Neural crest cell (in vitro differentiated cells): Measurements from ENCODE around the gene PCBP3. TPM values are rescaled to one million over a fixed set of nuclear protein-coding genes. Genes with fewer than 3 reads are reported as not detected.

Experiments
- DNase-seq: peaks from one replicate; pipeline ENCODE4 v3.0.0; 2021; ENCODE audit warnings: low read depth, mixed read lengths, low spot score
- H3K27ac Mint-ChIP-seq: one replicate; pipeline ENCODE4 v1.8.0; 2021; ENCODE audit warnings: mild to moderate bottlenecking, mixed read lengths; ENCODE audit not compliant: unreplicated experiment
- H3K27me3 Mint-ChIP-seq: 2 replicates; pipeline ENCODE4 v1.8.0; 2021; ENCODE audit warnings: low read depth, mild to moderate bottlenecking, mixed read lengths
- H3K36me3 Mint-ChIP-seq: 2 replicates; pipeline ENCODE4 v1.8.0; 2021; ENCODE audit warnings: low read depth, mild to moderate bottlenecking, mixed read lengths
- H3K4me1 Mint-ChIP-seq: 2 replicates; pipeline ENCODE4 v1.8.0; 2021; ENCODE audit warnings: mixed read lengths
- H3K4me3 Mint-ChIP-seq: one replicate; pipeline ENCODE4 v1.8.0; 2021; ENCODE audit warnings: mild to moderate bottlenecking, mixed read lengths
- H3K9me3 Mint-ChIP-seq: 2 replicates; pipeline ENCODE4 v1.8.0; 2021; ENCODE audit warnings: mixed read lengths
- total RNA-seq: library from RNA; stranded (reverse); gene quantifications from 2 replicates; pipeline ENCODE4 v1.2.1, GENCODE V29; 2021
- TF ChIP-seq, protein P1 (sequence below): fragments of 200-600 bp; sonication (generic); conservative IDR thresholded peaks from 2 replicates; pipeline ENCODE4 v1.5.0; 2021; ENCODE audit warnings: antibody characterized with exemption, mild to moderate bottlenecking

Gene PCBP3
- total RNA-seq, 1 donor from 2014 or later: 5.1 TPM

DNA sequence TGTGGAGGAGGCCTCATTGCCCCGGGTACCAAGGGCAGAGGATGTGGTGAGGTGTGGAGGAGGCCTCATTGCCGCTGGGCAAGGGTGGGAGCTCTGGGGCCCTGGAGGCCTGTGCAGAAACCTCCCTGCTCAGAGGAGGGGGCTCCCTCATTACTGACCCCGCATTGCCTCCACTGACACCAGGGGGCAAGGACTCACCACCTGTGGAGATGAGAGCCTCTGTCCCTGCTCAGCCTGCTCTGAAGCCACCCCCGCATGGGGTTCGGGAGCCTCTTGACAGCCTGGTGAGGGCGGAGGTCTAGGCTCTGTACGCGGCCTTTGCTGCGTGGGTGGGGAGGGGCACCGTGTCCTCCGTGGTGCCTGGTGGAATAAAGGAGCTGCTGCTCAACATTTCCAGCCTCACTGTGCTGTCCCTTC lies 243.1 kb downstream of the PCBP3 start:
- H3K27me3 Mint-ChIP-seq: peaks cover 14% of the 10 kb centered on the region
- TF ChIP-seq, protein P1, sequence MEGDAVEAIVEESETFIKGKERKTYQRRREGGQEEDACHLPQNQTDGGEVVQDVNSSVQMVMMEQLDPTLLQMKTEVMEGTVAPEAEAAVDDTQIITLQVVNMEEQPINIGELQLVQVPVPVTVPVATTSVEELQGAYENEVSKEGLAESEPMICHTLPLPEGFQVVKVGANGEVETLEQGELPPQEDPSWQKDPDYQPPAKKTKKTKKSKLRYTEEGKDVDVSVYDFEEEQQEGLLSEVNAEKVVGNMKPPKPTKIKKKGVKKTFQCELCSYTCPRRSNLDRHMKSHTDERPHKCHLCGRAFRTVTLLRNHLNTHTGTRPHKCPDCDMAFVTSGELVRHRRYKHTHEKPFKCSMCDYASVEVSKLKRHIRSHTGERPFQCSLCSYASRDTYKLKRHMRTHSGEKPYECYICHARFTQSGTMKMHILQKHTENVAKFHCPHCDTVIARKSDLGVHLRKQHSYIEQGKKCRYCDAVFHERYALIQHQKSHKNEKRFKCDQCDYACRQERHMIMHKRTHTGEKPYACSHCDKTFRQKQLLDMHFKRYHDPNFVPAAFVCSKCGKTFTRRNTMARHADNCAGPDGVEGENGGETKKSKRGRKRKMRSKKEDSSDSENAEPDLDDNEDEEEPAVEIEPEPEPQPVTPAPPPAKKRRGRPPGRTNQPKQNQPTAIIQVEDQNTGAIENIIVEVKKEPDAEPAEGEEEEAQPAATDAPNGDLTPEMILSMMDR: no peak
- H3K4me3 Mint-ChIP-seq: no peak overlapping the region
- H3K4me1 Mint-ChIP-seq: peaks cover 24% of the 10 kb centered on the region
- H3K27ac Mint-ChIP-seq: no peak overlapping the region
- H3K36me3 Mint-ChIP-seq: no peaks in the 10 kb centered on the region
- no peaks in the 10 kb centered on the region for H3K9me3 Mint-ChIP-seq
- no peak for DNase-seq

DNA sequence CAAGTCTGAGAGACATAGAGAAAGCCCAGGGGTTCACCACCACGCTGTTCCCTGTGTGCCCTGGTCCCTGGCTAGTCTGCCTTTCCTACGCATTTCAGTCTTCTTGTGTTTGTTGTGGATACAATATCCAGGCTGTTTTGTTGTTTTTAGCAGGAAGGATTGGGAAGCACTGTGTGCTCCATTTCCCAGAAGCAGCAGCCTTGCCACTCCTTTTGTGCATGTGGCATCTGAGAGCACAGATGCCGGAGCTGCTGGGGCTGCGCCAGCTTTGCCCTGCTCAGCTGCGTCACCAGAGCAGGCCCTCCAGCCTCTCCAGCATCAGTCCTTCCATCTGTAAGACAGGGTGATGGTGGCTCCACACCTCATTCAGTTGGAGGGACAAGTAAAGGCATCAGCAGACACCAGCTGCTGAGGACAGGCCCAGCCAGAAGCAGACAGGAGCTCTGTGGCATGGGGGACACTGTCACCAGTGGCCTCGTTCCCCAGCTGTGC lies 243.6 kb downstream of the PCBP3 start:
- Mint-ChIP-seq H3K27me3 (peaks cover 14% of the 10 kb centered on the region), H3K27ac (no peak overlapping the region), H3K4me1 (peaks cover 29% of the 10 kb centered on the region), H3K36me3 (no peaks in the 10 kb centered on the region), H3K4me3 (no peak overlapping the region), H3K9me3 (no peaks in the 10 kb centered on the region)
- TF ChIP-seq, protein P1: no peak
- DNase-seq: no peak

- peaks cover 14% of the 10 kb centered on the region for H3K27me3 Mint-ChIP-seq
- no peak for DNase-seq
- no peaks in the 10 kb centered on the region for H3K36me3 Mint-ChIP-seq
- no peaks in the 10 kb centered on the region for H3K9me3 Mint-ChIP-seq
- H3K27ac Mint-ChIP-seq: no peak overlapping the region
- H3K4me1 Mint-ChIP-seq: peaks cover 31% of the 10 kb centered on the region
- TF ChIP-seq, protein P1: no peak
- no peak overlapping the region for H3K4me3 Mint-ChIP-seq
Measured at GRCh38 chr21:45887788-45888187, 244.3 kb downstream of the PCBP3 start.

GRCh38 chr21:45888386-45889009 lies 245.0 kb downstream of the PCBP3 start:
- no peaks in the 10 kb centered on the region for H3K36me3 Mint-ChIP-seq
- H3K9me3 Mint-ChIP-seq: no peaks in the 10 kb centered on the region
- H3K27ac Mint-ChIP-seq: no peak overlapping the region
- DNase-seq: no peak
- TF ChIP-seq, protein P1: no peak
- H3K4me3 Mint-ChIP-seq: no peak overlapping the region
- peaks cover 14% of the 10 kb centered on the region for H3K27me3 Mint-ChIP-seq
- peaks cover 31% of the 10 kb centered on the region for H3K4me1 Mint-ChIP-seq

DNA sequence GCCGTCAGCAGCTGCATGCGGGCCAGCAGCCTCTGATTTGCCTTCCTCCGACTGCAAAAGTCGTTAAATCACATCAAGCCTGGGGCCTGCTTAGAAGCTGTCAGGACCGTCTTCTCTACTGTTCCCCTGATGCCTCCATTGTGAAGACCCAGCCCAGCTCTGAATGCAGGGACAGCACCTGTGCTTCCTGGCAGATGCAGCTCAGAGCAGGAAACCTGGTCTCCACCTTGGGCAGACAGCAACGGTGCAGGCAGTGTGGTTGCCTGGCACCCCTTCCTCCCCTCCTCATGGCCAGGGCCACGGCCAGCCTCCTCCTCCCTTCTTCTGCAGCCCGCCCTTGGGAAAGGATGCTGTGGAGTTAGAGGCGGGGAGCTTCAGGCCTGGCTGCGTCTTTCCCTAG lies 245.7 kb downstream of the PCBP3 start:
- Mint-ChIP-seq H3K4me1 (peaks cover 34% of the 10 kb centered on the region), H3K27ac (no peak overlapping the region), H3K4me3 (no peak overlapping the region)

More for the DNA sequence above, 245.7 kb downstream of the PCBP3 start:
- H3K36me3 Mint-ChIP-seq: no peaks in the 10 kb centered on the region
- H3K9me3 Mint-ChIP-seq: no peaks in the 10 kb centered on the region
- TF ChIP-seq, protein P1: no peak
- DNase-seq: no peak
- peaks cover 14% of the 10 kb centered on the region for H3K27me3 Mint-ChIP-seq
